ENCODE measurements around the gene DNAL4. TPM values are rescaled to one million over a fixed set of nuclear protein-coding genes. Genes with fewer than 3 reads are reported as not detected.

Gene DNAL4
- total RNA-seq, 1 donor from 2014 or later: 5.5 TPM

GRCh38 chr22:38770257-38770949 lies 23.5 kb downstream of the DNAL4 start:
- no peak overlapping the region for H3K27ac Mint-ChIP-seq
- no peak for DNase-seq
- H3K9me3 Mint-ChIP-seq: no peaks in the 10 kb centered on the region
- intact Hi-C loops (cut with micrococcal nuclease): no loop called here
- no peaks in the 10 kb centered on the region for H3K36me3 Mint-ChIP-seq (ENCODE audit: low read depth)
- no peak overlapping the region for H3K4me3 Mint-ChIP-seq
- peaks cover 11% of the 10 kb centered on the region for H3K4me1 Mint-ChIP-seq
- H3K27me3 Mint-ChIP-seq: no peaks in the 10 kb centered on the region

DNA sequence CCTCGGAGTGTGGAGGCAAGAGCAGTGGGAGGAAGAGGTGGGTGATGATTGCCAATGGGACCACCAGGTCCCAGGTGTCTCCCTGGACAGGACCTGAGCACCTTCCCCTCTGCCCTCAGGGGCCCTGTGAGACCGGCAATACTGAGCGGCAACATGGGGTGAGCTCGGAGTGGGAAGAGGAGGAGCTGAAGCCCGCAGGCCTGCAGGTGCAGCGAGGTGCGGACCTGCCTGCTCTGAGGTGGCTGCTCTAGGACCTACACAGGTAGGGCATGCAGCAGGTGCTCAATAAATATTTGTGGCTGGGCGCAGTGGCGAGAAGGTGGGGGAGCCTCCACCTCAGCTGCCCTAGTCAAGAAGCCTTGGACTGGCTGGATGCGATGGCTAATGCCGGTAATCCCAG lies 25.9 kb downstream of the DNAL4 start:
- Mint-ChIP-seq H3K9me3 (no peaks in the 10 kb centered on the region), H3K27me3 (no peaks in the 10 kb centered on the region), H3K4me3 (no peak overlapping the region), H3K36me3 (ENCODE audit: low read depth) (no peaks in the 10 kb centered on the region), H3K27ac (no peak overlapping the region), H3K4me1 (peaks cover 6% of the 10 kb centered on the region)
- DNase-seq: no peak
- intact Hi-C loops (cut with micrococcal nuclease): no loop called here

- intact Hi-C loops (cut with micrococcal nuclease): no loop called here
- H3K9me3 Mint-ChIP-seq: no peaks in the 10 kb centered on the region
- no peaks in the 10 kb centered on the region for H3K27me3 Mint-ChIP-seq
- peaks cover 6% of the 10 kb centered on the region for H3K4me1 Mint-ChIP-seq
- H3K27ac Mint-ChIP-seq: no peak overlapping the region
- no peak for DNase-seq
- no peak overlapping the region for H3K4me3 Mint-ChIP-seq
- H3K36me3 Mint-ChIP-seq (ENCODE audit: low read depth): no peaks in the 10 kb centered on the region
These were observed 26.6 kb downstream of the DNAL4 start for GRCh38 chr22:38767313-38767712.

DNA sequence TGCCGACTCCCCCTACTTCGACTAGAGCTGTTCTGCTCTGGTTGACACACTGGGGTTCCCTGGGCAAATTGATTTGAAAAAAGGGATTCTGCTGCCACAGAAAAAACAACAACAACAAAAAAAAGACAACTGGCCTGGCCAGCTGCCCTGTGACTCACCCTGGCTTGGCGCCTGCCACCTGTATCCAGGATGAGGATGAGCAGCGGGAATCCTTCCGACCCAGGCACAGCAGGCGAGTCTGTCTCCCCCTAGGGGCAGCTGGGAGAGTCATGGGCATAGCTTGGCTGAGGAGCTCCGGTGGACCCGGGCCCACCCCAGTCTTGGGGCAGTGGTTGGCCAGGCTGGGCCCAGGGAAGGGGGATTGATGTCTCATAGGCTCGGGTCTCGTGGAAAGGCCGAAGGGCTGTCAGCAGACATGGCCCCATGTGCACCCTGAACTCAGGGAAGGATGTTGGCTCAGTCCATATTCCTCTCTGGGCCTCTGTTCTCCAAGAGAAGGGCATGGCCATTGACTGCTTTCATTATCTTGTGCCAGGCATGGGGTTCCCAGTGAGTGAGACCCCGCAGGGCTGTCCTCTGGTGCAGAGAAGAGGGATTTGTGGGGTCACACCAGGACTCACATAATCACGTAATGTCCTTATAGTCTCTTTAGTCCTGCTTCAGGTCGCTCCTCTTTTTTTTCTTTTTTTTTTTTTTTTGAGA lies 27.7 kb downstream of the DNAL4 start:
- no peak overlapping the region for H3K27ac Mint-ChIP-seq
- peak; percentile 81 for DNase-seq
- H3K36me3 Mint-ChIP-seq (ENCODE audit: low read depth): no peaks in the 10 kb centered on the region
- peaks cover 6% of the 10 kb centered on the region for H3K4me1 Mint-ChIP-seq
- H3K4me3 Mint-ChIP-seq: no peak overlapping the region
- intact Hi-C loops (cut with micrococcal nuclease): no loop called here
- no peaks in the 10 kb centered on the region for H3K9me3 Mint-ChIP-seq
- no peaks in the 10 kb centered on the region for H3K27me3 Mint-ChIP-seq

- H3K36me3 Mint-ChIP-seq (ENCODE audit: low read depth): peaks cover 1% of the 10 kb centered on the region
- no peaks in the 10 kb centered on the region for H3K9me3 Mint-ChIP-seq
- intact Hi-C loops (cut with micrococcal nuclease): no loop called here
- no peak overlapping the region for H3K4me3 Mint-ChIP-seq
- H3K27me3 Mint-ChIP-seq: no peaks in the 10 kb centered on the region
- H3K4me1 Mint-ChIP-seq: peaks cover 19% of the 10 kb centered on the region
- DNase-seq: no peak
- H3K27ac Mint-ChIP-seq: no peak overlapping the region
These were observed 31.4 kb downstream of the DNAL4 start for GRCh38 chr22:38762551-38762983.

- no peak overlapping the region for H3K4me3 Mint-ChIP-seq
- intact Hi-C loops (cut with micrococcal nuclease): no loop called here
- peaks cover 1% of the 10 kb centered on the region for H3K36me3 Mint-ChIP-seq (ENCODE audit: low read depth)
- peaks cover 30% of the 10 kb centered on the region for H3K4me1 Mint-ChIP-seq
- no peak overlapping the region for H3K27ac Mint-ChIP-seq
- no peak for DNase-seq
- H3K9me3 Mint-ChIP-seq: no peaks in the 10 kb centered on the region
- H3K27me3 Mint-ChIP-seq: no peaks in the 10 kb centered on the region
These were observed 32.5 kb downstream of the DNAL4 start for GRCh38 chr22:38761202-38762162.

- Mint-ChIP-seq H3K4me1 (peaks cover 28% of the 10 kb centered on the region), H3K4me3 (no peak overlapping the region), H3K27me3 (no peaks in the 10 kb centered on the region), H3K27ac (peak overlapping the region; percentile 37), H3K9me3 (no peaks in the 10 kb centered on the region), H3K36me3 (ENCODE audit: low read depth) (peaks cover 1% of the 10 kb centered on the region)
- no peak for DNase-seq
- intact Hi-C loops (cut with micrococcal nuclease): no loop called here
These were observed 33.3 kb downstream of the DNAL4 start for GRCh38 chr22:38760477-38761201.

GRCh38 chr22:38759005-38759404 lies 34.9 kb downstream of the DNAL4 start:
- intact Hi-C loops (cut with micrococcal nuclease): loop anchor here (5.0 kb wide), 1 partner anchor 83 kb away; the partner anchor contains the start of gene NPTXR
- H3K9me3 Mint-ChIP-seq: no peaks in the 10 kb centered on the region
- peaks cover 33% of the 10 kb centered on the region for H3K4me1 Mint-ChIP-seq
- no peak overlapping the region for H3K4me3 Mint-ChIP-seq
- DNase-seq: no peak
- H3K36me3 Mint-ChIP-seq (ENCODE audit: low read depth): peaks cover 11% of the 10 kb centered on the region
- no peaks in the 10 kb centered on the region for H3K27me3 Mint-ChIP-seq
- H3K27ac Mint-ChIP-seq: peak overlapping the region; percentile 80

GRCh38 chr22:38758276-38758945 lies 35.5 kb downstream of the DNAL4 start:
- H3K27ac Mint-ChIP-seq: peak overlapping the region; percentile 80

GRCh38 chr22:38757464-38757757 lies 36.5 kb downstream of the DNAL4 start:
- Mint-ChIP-seq H3K27me3 (no peaks in the 10 kb centered on the region), H3K9me3 (no peaks in the 10 kb centered on the region), H3K4me3 (peak overlapping the region; percentile 95), H3K36me3 (ENCODE audit: low read depth) (peaks cover 23% of the 10 kb centered on the region), H3K27ac (peak overlapping the region; percentile 95), H3K4me1 (peaks cover 44% of the 10 kb centered on the region)
- no peak for DNase-seq
- intact Hi-C loops (cut with micrococcal nuclease): loop anchor here (2.0 to 5.0 kb wide), 2 partner anchors 37 to 85 kb away; partner anchors contain the start of genes DNAL4 and NPTXR

More at GRCh38 chr22:38758276-38758945, 35.5 kb downstream of the DNAL4 start:
- intact Hi-C loops (cut with micrococcal nuclease): loop anchor here (5.0 kb wide), 1 partner anchor 84 kb away; the partner anchor contains the start of gene NPTXR
- Mint-ChIP-seq H3K4me1 (peaks cover 39% of the 10 kb centered on the region), H3K4me3 (peak overlapping the region; percentile 78), H3K36me3 (ENCODE audit: low read depth) (peaks cover 17% of the 10 kb centered on the region), H3K9me3 (no peaks in the 10 kb centered on the region), H3K27me3 (no peaks in the 10 kb centered on the region)
- DNase-seq: peak; percentile 89

GRCh38 chr22:38756711-38757463 lies 37.1 kb downstream of the DNAL4 start:
- H3K9me3 Mint-ChIP-seq: no peaks in the 10 kb centered on the region
- peak; percentile 75 for DNase-seq
- H3K27me3 Mint-ChIP-seq: no peaks in the 10 kb centered on the region
- peaks cover 27% of the 10 kb centered on the region for H3K36me3 Mint-ChIP-seq (ENCODE audit: low read depth)
- peak overlapping the region; percentile 95 for H3K27ac Mint-ChIP-seq
- intact Hi-C loops (cut with micrococcal nuclease): loop anchor here (2.0 to 5.0 kb wide), 2 partner anchors 38 to 85 kb away; partner anchors contain the start of genes DNAL4 and NPTXR
- peaks cover 48% of the 10 kb centered on the region for H3K4me1 Mint-ChIP-seq
- peak overlapping the region; percentile 95 for H3K4me3 Mint-ChIP-seq

DNA sequence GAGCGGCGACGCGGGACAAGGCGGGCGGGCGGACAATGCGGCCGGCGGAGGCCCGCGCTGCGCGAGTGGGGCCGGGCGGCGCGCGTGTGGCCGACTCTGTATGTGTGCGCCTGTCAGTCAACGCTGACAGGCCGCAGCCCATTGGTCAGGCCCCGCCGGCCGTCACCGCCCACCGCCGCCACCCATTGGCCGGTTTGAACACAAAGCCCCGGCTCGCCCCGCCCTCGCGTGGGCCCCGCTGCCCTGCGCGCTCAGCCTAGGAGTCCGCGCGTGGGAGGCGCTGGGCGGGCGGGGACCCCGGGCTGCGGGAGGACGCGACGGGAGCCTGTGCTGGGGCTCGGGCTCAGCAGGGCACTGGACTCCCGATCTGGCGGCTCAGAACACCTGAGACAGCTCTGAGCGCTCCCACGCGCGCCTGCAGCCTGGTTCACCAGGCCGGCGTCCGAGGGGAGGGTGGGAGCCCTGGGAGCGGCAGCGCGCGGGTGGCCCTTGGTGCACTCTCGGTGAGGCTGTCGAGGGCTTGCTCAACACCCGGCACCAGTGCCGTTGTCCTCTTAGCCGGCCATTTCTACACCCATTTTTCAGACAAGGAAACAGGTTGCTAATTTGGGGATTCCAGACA lies 37.9 kb downstream of the DNAL4 start, which contains the start of gene SUN2:
TSS of gene SUN2 (minus strand) at position 88 of the 622 bp plus-strand sequence. CDS start 3,370 bp downstream, outside the sequence.
- H3K9me3 Mint-ChIP-seq: no peaks in the 10 kb centered on the region
- peaks cover 56% of the 10 kb centered on the region for H3K4me1 Mint-ChIP-seq
- DNase-seq: peak; percentile 99
- no peaks in the 10 kb centered on the region for H3K27me3 Mint-ChIP-seq
- H3K36me3 Mint-ChIP-seq (ENCODE audit: low read depth): peaks cover 36% of the 10 kb centered on the region
- H3K27ac Mint-ChIP-seq: peak within 1 kb of the TSS; percentile 100
- H3K4me3 Mint-ChIP-seq: peak within 1 kb of the TSS; percentile 95
- intact Hi-C loops (cut with micrococcal nuclease): loop anchor here (2.0 to 5.0 kb wide), 2 partner anchors 39 to 86 kb away; partner anchors contain the start of genes DNAL4 and NPTXR

Data from activated CD4-positive, alpha-beta T cell treated with anti-CD3 and anti-CD28 coated beads, Interleukin-2, amount 10 ng/mL, durations not matched to agents 24 days and 14 days (primary cell).